Activated CD4-positive, alpha-beta T cell treated with anti-CD3 and anti-CD28 coated beads for 4 hours (primary cell): ENCODE measurements around the gene TXNRD1.
"Not testable (repeated sequence)": the region's sequence is repeated elsewhere in the genome, so short reads cannot be mapped to it uniquely, and the experiment has no call there.

Experiments used
- DNase-seq, 2 donors: peaks; one replicate each; pipeline ENCODE4 v3.0.0-alpha.2; 2020

Gene TXNRD1

GRCh38 chr12:104306943-104307654, 91.5 kb downstream of the TXNRD1 start:
- DNase-seq = no peak

DNA sequence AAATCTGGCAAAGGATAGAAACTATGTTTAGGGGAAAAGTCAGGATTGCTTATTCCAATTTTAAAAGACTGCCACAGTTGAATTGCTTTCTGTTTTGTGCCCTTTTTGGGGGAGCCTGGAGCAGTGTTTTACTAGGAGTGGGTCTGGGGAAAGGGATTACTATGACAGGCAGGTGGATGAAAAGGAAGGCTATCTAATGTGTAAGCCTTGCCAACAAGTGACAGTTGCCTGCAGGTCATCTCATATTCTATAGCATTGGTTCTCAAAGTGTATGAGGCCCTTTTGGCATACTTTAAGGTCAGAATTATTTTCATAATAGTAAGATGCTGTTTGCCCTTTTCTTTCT, 92.0 kb downstream of the TXNRD1 start:
- DNase-seq = no peak

GRCh38 chr12:104309446-104309993, 93.9 kb downstream of the TXNRD1 start:
- no peak for DNase-seq

DNA sequence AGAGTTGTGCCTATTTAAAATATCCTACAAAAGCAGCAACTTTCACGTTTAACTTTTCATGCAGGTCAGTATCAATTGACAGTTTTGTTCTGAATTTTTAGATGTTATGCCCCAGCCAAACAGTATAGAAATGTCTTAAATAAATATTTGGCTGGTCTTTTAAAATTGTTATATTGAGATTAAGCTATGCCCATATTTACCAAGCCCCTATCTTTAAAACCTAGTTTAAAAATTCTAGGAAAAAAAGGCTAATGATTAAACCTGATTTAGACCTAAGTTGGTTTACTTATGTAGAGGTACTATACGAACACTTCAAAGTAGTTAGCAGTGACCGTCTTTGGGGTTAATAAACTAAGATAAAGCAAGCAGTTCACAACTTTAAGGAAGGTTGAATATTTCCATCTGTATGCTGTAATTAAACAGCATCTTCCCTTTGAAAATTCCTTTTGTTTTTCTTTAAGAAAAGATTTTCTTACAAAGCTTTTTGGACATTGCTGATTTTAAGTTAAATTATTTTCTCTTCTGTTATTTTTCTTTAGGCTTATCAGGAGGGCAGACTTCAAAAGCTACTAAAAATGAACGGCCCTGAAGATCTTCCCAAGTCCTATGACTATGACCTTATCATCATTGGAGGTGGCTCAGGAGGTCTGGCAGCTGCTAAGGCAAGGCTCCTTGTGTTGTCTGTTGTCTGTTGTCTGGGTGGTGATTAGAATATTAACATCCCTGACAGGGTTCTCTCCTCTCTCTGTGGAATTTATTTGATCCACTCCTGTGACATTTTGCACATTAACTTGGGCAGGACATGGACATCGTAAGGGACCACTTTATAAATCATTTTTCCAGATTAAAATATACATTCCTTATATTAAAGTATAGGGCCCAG, 95.4 kb downstream of the TXNRD1 start:
- DNase-seq = no peak

GRCh38 chr12:104312202-104312601, 96.6 kb downstream of the TXNRD1 start:
- no peak for DNase-seq

- DNase-seq = no peak
These were observed 97.1 kb downstream of the TXNRD1 start for GRCh38 chr12:104312654-104313053.

- DNase-seq = no peak
These were observed 98.1 kb downstream of the TXNRD1 start for GRCh38 chr12:104313568-104314241.

DNA sequence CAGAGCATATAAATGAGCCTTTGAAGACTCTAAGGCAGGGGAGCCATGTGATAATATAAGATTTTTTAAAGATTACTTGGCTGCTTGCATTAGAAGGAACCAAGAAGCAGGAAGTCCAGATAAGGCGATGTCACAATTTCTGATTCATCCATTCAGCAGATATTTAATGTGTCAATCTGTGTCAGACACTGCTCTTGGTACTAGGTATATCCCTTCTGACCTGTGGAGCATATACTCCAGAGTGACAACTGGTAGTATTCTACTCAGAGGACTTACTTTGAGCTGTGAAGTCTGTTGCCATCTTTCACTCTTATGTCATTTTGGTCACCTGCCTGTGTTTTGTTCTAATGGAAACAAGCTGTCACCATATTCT, 98.6 kb downstream of the TXNRD1 start:
- DNase-seq = no peak

DNA sequence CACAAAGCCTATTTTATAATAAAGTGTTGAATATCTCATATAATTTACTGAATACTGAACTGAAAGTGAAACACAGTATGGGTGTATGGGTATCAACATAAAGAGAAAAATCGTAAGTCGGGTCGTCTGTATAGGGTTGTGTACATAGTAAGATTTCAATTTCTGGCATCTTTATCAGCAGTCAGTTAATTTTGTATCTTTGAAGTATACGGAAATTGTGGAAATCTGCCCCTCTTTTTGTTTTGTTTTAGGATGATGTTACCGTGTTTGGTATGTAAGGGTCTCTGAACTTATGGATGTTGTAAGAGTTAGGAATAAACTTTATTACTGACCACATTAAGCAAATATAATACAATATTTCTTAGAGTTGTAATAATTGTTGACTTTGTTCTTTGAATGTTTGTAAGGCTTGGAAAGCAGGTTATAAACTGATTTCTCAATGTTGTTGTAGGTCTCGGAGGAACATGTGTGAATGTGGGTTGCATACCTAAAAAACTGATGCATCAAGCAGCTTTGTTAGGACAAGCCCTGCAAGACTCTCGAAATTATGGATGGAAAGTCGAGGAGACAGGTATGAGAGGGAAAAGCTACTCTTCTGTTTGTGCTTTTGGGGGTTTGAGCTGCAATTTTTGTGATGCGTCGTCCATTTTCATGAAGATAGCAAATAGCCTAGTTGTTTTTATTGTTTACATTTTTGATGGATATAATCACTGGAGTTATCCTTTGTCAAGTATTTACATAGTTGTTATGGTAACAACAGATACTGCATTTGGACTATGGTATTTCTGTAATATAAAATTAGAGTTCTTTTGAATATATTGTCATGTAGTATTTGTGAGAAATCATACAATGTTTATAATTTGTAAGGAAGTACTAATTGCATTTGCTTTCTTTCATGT, 100.0 kb downstream of the TXNRD1 start:
- DNase-seq = no peak

DNA sequence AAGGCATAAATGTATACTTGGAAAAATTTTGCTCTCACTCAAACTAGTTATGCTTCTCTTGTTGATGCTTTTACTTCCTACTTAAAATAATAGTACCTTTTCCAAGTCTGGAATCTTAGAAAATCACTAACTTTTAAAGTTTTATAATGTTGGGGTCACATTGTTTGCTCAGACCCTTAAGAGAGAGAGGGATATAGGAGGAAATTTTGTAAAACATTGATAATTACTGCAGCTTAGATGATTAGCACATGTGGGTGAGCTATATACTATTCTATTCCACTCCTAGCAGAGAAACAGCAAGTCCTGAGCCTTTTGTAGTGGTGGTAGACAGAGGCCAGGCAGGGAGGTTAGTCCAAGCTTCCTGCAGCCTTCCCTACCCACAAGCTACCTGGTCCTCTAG, 101.4 kb downstream of the TXNRD1 start:
- DNase-seq = no peak

GRCh38 chr12:104317538-104318210, 102.1 kb downstream of the TXNRD1 start:
- DNase-seq = no peak

- DNase-seq = no peak
These were observed 103.4 kb downstream of the TXNRD1 start for GRCh38 chr12:104319028-104319427.

- no peak for DNase-seq
These were observed 104.5 kb downstream of the TXNRD1 start for GRCh38 chr12:104319918-104320626.

GRCh38 chr12:104320627-104321024, 105.0 kb downstream of the TXNRD1 start:
- DNase-seq = no peak

- no peak for DNase-seq
These were observed 106.4 kb downstream of the TXNRD1 start for GRCh38 chr12:104321949-104322348.

DNA sequence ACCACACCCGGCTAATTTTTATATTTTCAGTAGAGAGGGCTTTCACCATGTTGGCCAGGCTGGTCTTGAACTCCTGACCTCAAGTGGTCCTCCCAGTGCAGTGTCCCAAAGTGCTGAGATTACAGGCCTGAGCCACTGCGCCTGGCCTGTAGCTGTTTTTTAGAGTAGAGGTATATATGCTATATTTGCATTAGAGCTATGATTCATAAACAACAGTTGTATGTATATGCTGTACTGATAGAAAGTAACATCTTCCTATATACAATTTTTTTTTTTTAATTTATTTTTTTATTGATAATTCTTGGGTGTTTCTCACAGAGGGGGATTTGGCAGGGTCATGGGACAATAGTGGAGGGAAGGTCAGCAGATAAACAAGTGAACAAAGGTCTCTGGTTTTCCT, 107.0 kb downstream of the TXNRD1 start:
- DNase-seq = not testable (repeated sequence)

DNA sequence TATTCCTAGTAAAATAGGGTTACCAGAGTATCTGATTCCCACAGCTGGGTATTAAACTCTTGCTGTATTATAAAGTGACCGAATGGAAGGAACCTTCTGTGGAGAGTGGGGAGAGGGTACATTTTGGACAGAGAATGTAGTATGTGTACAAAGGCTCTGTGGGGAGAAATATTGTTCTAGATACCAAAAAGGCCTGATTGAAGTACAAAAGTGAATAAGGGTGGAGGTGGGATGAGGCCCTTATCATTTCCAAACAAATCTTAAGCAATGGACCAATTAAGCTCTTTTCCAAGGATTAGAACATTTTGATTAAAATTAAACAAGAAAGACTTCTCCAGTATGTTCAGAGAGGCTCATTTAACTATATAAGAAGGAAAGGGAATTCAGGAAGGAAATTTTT, 108.3 kb downstream of the TXNRD1 start:
- DNase-seq = no peak

GRCh38 chr12:104328278-104328677, 112.7 kb downstream of the TXNRD1 start:
- DNase-seq = not testable (repeated sequence)

GRCh38 chr12:104328790-104329189, 113.2 kb downstream of the TXNRD1 start:
- no peak for DNase-seq

- no peak for DNase-seq
These were observed 114.3 kb downstream of the TXNRD1 start for GRCh38 chr12:104329707-104330532.
